ENCODE results near the gene BLOC1S5. TPM values are rescaled to one million over a fixed set of nuclear protein-coding genes. Genes with fewer than 3 reads are reported as not detected.

BLOC1S5 gene
- total and polyA plus RNA-seq, 2 of the 8 experiments (the other 6 are each of a cell fraction or from before 2014, with no cell fraction given), result 3.4 to 17.2 TPM

- Histone ChIP-seq H3K4me2 (ENCODE audit: insufficient read depth in 1 of 2, low read depth in 2 of 2, low read length in 2 of 2) (peak within 1 kb of the TSS; percentile 78 to 88), H3K56ac (replicated peaks; ENCODE audit: insufficient read length, low read depth, low read length) (no peak within 1 kb of the TSS), H2BK20ac (ENCODE audit: low read length) (no peak within 1 kb of the TSS), H4K20me1 (replicated peaks in 1 of 2; ENCODE audit: control insufficient read depth in 1 of 2, insufficient read depth in 2 of 2, low read length in 2 of 2) (peaks cover 2 to 7% of the 10 kb centered on the region in 2 experiments), H2BK15ac (ENCODE audit: low read length) (no peak within 1 kb of the TSS), H2AK5ac (ENCODE audit: low read depth, low read length) (peak within 1 kb of the TSS; percentile 56; the same call in 1 of the 2 replicates), H3K9ac (replicated peaks in 1 of 4; ENCODE audit: extremely low read depth in 1 of 4, low read depth in 3 of 4, low read length in 3 of 4) (peak within 1 kb of the TSS; percentile 75 to 91 (median 88)), H2BK5ac (ENCODE audit: low read depth, low read length) (peak within 1 kb of the TSS; percentile 82), H3K4me3 (ENCODE audit: extremely low read depth in 1 of 4, insufficient read depth in 2 of 4, low read depth in 3 of 4, low read length in 4 of 4) (peak within 1 kb of the TSS; percentile 86 to 94 (median 88)), H3K27me3 (replicated peaks in 1 of 4; ENCODE audit: control insufficient read depth in 3 of 4, extremely low read depth in 1 of 4, insufficient read depth in 3 of 4, low read length in 3 of 4) (no peaks in the 10 kb centered on the region), H3K4me1 (replicated peaks in 1 of 4; ENCODE audit: control insufficient read depth in 3 of 4, insufficient read depth in 4 of 4, low read length in 3 of 4) (peaks cover 0 to 4% (median under 1%) of the 10 kb centered on the region in 4 experiments; a peak in 1 of 7 replicates), H4K5ac (ENCODE audit: insufficient read length, low read depth, low read length) (peak within 1 kb of the TSS; percentile 100), H3K23ac (ENCODE audit: insufficient read length) (no peak within 1 kb of the TSS), H3K36me3 (ENCODE audit: control insufficient read depth in 2 of 4, insufficient read depth in 4 of 4, low read length in 3 of 4) (peaks cover 0 to 7% (median 1%) of the 10 kb centered on the region in 4 experiments; a peak in 3 of 8 replicates), H3K79me2 (ENCODE audit: control insufficient read depth in 1 of 2, insufficient read depth in 2 of 2, low read length in 2 of 2) (peaks cover 29 to 49% of the 10 kb centered on the region in 2 experiments), H3K4ac (replicated peaks; ENCODE audit: insufficient read length, low read depth, low read length) (peak within 1 kb of the TSS; percentile 15), H3K9me3 (ENCODE audit: insufficient read depth in 2 of 2, low read depth in 1 of 2, low read length in 1 of 2) (no peaks in the 10 kb centered on the region), H2BK12ac (ENCODE audit: low read depth, low read length) (peak within 1 kb of the TSS; percentile 60; the same call in 1 of the 2 replicates), H3K14ac (ENCODE audit: insufficient read length) (no peak within 1 kb of the TSS), H3K23me2 (ENCODE audit: low read depth, low read length) (peaks cover 3% of the 10 kb centered on the region), H4K8ac (ENCODE audit: extremely low read depth, insufficient read depth, low read length) (peak within 1 kb of the TSS; percentile 95; the same call in 1 of the 2 replicates), H4K91ac (replicated peaks; ENCODE audit: insufficient read length, low read length) (peak within 1 kb of the TSS; percentile 2), H2AFZ (ENCODE audit: low read length) (peak within 1 kb of the TSS; percentile 60; the same call in 1 of the 2 replicates), H3K79me1 (ENCODE audit: low read depth, low read length) (no peaks in the 10 kb centered on the region), H3K18ac (ENCODE audit: extremely low read depth, low read length) (peak within 1 kb of the TSS; percentile 4), H2BK120ac (replicated peaks; ENCODE audit: low read depth, low read length) (peak within 1 kb of the TSS; percentile 45), H3K27ac (ENCODE audit: low read depth, low read length) (peak within 1 kb of the TSS; percentile 83)
- ChIA-PET CTCF (ENCODE audit: partially characterized antibody) (interaction anchor here (0.5 to 1.8 kb wide), 4 partner anchors 31 to 319 kb away, joined by 3 to 9 read pairs (median 3); no protein-coding TSS in a partner anchor), POLR2A (ENCODE audit: partially characterized antibody) (interaction anchor here (0.7 to 2.2 kb wide), 26 partner anchors 8 to 1981 kb away, joined by 3 to 19 read pairs (median 4); partner anchors contain the start of gene BLOC1S5)
- DNase-seq (ENCODE audit: low read depth in 1 of 2, low spot score in 2 of 2), result peak; percentile 89 to 93
- 1% methylated on average over 30 of the region's 43 CpGs; no CpG with 5 or more reads in 1 of the 2 experiments for WGBS, 2 experiments (ENCODE audit: extremely low coverage in 1 of 2, insufficient coverage in 1 of 2, insufficient read length in 1 of 2, insufficient replicate concordance in 2 of 2, low coverage in 1 of 2, low lambda C conversion rate in 2 of 2, missing lambda C conversion rate in 1 of 2)
- no peak for FAIRE-seq
- TF ChIP-seq KDM4A (IDR thresholded peaks at IDR 0.05; ENCODE audit: low read depth, low read length, severe bottlenecking) (peak; percentile 25), SP2 (IDR thresholded peaks at IDR 0.05; ENCODE audit: low read length) (no peak), CHD1 (IDR thresholded peaks at IDR 0.05; ENCODE audit: low read depth, low read length) (no peak), TEAD4 (IDR thresholded peaks at IDR 0.05; ENCODE audit: low read depth, low read length) (no peak), RAD21 (IDR thresholded peaks at IDR 0.05 in 1 of 2, conservative IDR thresholded peaks at IDR 0.05 in 1 of 2; ENCODE audit: low read depth in 2 of 2, low read length in 2 of 2) (no peak)
- TF ChIP-seq, protein P1, sequence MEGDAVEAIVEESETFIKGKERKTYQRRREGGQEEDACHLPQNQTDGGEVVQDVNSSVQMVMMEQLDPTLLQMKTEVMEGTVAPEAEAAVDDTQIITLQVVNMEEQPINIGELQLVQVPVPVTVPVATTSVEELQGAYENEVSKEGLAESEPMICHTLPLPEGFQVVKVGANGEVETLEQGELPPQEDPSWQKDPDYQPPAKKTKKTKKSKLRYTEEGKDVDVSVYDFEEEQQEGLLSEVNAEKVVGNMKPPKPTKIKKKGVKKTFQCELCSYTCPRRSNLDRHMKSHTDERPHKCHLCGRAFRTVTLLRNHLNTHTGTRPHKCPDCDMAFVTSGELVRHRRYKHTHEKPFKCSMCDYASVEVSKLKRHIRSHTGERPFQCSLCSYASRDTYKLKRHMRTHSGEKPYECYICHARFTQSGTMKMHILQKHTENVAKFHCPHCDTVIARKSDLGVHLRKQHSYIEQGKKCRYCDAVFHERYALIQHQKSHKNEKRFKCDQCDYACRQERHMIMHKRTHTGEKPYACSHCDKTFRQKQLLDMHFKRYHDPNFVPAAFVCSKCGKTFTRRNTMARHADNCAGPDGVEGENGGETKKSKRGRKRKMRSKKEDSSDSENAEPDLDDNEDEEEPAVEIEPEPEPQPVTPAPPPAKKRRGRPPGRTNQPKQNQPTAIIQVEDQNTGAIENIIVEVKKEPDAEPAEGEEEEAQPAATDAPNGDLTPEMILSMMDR (IDR thresholded peaks at IDR 0.05; ENCODE audit: control extremely low read depth in 1 of 3, insufficient read depth in 1 of 3, low read depth in 1 of 3, low read length in 3 of 3), result no peak
Measured at GRCh38 chr6:8102122-8102958, 38.2 kb upstream of the BLOC1S5 start, which contains the start of gene EEF1E1. EEF1E1 (minus strand) TSS chr6:8102548; CDS start chr6:8102521, 27 bp downstream.
